EL (cell line): ENCODE results near the gene IQCE.

ENCODE experiments used
- DNase-seq: peaks from one replicate; pipeline ENCODE4 v3.0.0-alpha.2; 2016

The IQCE gene

DNA sequence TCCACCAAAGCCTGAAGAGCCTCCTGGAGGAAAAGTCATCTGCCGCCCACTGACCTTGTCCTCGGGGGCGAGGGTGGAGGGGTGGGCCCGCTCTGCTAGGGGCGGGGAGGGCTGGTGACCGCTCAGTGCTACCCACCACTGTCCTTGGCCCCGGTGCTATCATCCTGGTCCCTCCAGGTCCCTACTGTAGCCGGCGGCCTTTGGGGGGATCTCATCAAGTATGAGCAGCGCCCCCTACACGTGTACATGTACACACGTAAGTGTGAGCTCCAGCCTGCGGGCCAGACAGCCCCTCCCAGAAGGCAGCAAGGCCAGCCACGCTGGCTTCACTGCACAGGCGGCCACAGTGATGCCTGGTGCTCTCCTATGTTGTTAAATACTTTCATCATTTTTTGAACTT lies 92.6 kb downstream of the IQCE start:
- DNase-seq: no peak

DNA sequence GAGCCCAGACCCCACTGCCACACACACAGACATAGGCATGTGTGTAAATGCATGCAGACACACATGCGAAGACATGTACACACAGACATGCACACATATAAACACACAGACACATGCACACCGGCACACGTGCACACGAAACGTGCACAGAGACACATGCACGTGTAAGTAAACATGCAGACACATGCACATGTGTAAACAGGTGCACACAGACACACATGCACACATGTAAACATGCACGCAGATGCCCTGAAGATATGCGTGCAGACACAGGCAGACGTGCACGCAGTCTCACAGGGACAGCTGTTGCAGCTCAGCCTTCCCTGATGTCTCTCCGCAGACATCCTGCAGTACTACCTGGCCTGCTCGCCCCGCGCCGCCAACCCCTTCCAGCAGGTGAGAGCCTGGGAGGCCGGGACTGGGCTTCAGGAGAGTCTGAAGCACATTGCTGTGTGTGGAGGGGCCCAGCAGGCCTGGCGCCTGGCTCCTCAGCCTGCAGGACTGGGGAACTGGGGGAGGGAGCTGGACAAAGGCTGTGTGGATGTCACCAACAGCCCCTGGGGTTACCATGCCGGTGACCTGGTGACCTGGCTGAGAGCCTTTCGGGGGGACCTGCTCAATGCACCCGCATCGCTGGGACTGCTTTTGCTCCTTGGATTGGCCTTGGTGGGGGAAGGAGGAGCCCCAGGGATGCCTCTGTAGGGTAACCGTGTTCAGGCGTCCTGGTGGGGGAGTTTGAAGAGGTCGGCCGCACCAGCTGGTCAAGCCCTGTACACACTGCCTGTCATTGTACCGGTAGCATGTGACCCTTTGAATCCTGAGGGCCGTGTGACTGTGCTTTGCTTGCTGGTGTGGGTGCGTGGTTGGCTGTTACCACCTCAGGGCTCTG lies 93.3 kb downstream of the IQCE start:
- no peak for DNase-seq

DNA sequence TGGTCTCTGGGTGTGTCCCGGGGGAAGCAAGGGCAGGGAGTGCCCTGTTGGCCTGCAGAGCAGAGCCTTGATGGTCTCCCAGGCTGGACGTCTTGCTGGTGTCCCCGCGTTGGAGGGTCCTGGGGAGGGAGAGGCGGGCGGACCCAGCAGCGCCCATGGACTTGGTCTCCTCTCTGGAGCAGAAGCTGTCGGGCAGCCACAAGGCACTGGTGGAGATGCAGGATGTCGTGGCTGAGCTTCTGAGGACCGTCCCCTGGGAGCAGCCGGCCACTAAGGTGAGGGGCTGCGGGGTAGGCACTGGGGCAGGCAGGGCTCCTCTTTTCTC lies 93.9 kb downstream of the IQCE start:
- no peak for DNase-seq

DNA sequence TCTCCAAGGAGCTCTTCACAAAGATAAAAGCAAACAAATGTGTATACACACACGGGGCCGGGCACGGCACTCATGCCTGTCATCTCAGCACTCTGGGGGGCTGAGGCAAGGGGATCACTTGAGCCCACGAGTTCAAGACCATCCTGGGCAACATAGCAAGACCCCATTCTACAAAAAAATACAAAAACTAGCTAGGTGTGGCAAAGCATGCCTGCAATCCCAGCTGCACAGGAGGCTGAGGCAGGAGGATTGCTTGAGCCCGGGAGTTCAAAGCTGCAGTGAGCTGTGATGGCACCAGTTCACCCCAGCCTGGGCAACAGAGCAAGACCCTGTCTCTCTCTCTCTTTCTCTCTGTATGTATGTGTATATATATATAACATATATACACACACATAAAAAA lies 95.3 kb downstream of the IQCE start:
- DNase-seq: no peak

DNA sequence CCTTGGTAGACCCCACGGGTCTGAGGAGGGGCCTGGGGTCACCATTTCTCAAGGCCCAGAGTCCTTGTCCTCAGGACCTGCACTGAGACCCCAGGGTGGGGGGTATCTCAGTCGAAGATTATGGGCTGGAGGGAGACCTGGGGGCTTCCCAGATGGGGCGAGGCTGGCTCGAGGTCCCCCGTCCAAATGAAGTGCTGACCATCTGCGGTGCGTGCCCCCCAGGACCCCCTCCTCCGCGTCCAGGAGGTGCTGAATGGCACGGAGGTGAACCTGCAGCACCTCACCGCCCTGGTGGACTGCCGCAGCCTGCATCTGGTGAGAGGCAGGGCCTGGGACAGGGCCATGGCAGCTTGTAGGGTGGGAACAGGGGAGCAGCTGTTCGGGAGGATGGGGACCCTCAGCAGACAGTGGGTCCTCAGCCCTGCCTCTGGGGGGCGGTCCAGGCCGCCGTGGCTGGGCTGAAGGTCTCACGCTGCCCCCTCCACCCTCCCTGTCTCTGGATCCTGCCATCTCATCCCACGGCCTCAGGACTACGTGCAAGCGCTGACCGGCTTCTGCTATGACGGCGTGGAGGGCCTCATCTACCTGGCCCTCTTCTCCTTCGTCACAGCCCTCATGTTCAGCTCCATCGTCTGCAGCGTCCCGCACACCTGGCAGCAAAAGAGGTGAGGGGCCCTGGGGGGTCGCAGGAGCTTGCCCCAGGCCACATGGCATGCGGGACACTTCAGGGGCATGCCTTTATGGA lies 97.3 kb downstream of the IQCE start:
- no peak for DNase-seq

DNA sequence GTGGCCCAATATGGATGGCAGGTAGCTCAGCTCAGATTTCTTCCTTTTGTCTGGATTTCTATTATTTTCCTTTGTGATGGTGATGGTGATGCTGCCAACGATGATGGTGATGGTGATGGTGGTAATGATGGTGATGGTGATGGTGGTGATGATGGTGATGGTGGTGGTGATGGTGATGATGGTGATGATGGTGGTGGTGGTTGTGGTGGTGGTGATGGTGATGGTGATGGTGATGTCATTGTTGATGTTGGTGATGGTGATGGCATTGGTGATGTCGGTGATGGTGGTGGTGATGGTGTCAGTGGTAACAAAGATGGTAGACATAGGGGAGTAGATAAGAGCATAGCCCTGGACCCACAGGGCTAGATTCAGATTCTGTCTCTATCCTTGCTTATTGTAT lies 98.4 kb downstream of the IQCE start:
- DNase-seq: no peak

DNA sequence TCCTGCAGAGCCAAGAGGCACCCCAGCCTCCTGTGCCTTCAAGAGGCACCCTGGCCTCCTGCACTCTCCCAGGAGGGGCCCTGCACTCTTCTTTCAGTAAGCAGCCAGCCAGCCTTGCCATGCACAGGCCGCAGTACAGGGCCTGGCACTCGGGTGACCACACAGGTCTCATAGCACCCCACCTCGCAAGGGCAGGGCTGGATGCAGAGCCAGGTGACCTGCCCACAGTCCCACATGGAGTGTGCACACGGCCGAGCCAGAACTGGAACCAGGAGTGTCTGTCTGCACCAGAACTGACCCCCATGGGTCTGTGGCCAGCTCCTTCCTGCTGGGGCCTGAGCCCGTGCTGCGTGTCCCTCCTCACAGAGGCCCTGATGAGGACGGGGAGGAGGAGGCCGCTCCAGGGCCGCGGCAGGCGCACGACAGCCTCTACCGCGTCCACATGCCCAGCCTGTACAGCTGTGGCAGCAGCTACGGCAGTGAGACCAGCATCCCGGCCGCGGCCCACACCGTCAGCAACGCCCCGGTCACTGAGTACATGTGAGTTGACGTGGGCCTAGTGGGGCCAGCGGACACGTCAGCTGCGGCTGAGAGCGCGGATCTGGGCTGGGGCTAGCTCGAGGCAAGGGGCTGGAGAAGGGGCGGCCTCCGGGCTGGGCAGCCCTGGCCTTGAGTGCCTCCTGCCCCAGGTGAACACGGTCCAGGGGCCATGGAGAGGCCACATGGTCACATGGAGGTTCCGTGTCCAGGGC lies 99.3 kb downstream of the IQCE start:
- no peak for DNase-seq

DNA sequence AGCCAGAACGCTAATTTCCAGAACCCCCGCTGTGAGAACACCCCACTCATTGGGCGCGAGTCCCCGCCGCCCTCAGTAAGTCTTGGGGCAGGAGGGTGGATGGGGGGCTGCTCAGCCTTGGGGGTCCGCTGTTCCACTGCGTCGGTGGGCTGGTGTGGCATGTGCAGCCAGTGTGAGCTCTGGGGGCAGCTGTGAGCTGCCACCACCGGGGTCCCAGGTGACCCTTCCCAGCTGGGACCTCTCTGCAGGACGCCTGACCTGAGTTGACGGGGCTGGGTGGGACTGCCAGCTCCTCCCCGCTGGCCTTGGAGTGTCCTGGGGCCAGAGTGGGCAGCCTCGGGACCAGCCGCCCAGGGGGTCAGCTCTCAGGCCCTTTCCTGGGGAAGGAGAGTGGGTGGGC lies 100.2 kb downstream of the IQCE start:
- DNase-seq: no peak

DNA sequence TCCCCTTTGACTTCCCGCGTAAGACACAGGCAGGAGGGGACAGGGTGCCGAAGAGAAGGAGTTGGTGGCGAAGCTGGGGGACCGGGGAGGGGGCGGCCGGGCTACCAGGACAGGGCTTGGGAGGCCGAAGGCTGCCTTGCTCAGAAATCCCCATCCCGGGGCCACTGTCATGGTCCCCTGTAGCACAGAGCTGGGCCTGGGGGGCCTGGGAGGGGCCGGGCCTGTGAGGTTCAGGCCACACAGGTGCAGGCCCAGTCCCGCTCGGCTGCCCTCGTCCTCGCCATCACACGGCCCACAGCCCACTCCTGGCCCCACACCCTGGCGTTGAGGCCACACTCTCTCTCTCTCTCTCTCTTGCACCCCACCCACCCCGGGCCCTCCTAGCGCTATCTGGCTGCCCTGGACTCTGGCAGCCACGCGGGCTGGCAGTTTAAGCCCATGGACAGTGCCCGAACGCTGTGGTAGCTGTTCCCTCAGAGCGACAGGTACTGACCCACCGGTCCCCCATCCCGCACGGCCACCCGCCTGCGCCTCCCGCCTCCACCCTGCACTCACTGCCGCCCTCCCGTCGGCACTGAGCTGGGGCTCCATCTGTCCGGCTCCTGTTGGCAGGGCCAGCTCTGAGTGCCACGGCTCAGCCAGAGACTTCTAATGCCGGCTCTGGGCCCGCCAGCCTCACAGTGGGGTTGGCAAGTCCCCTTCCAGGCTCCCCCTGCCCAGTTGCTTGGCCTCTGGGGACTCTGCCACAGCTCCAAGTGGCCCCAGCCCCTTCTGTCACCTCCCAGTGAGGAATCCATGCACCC lies 101.0 kb downstream of the IQCE start:
- DNase-seq: no peak

DNA sequence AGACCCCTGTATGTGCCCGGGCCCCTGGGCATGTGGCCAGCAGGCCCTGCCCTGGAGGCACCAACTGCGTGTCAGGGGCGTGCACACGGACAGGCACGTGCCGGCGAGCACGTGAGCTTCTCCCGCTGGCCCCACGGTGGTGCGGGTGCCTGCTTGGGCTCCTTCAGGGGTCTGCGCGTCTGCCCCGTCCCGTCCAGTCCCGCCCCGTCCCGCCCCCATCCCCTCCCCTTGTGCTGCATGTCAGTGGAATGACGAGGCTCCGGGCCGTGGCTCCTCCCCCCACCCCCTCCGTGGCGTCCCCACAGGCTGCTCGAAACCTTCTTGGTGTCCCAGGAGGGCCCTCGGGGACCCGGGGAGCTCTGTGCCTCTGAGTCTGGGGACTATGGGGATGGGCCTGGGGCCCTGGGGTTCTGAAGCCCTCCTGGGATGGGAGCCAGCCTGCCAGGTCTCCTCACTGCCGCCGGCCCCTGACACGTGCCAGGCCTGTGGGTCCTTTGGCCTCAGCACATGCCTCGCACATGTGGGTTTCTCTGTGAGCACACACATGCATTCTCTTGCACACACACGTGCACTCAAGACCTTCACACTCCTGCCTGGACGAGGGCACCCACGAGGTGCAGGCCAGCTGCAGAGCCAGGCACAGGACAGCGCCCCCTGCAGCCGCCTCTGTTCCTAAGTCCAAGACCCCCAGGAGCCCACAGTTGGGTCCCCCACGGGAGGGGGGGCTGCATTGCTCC lies 101.7 kb downstream of the IQCE start:
- no peak for DNase-seq

DNA sequence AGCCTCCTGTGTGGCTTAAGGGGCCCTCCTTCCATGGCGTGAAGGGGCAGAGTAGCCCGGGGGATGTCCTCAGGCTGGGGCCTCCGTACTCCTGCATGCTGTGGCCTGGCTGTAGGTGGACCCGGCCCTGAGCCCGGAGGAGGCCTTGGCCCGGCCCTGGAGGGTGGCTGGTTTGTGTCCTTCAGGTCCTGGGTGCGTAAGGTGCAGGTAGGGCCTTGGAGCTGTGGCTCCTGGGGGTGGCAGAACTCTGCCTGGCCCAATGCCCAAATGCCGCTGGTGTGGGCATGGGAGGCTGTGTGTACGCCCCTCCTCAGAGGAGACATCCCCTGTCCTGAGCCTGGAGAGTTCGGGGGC lies 102.3 kb downstream of the IQCE start:
- no peak for DNase-seq

DNA sequence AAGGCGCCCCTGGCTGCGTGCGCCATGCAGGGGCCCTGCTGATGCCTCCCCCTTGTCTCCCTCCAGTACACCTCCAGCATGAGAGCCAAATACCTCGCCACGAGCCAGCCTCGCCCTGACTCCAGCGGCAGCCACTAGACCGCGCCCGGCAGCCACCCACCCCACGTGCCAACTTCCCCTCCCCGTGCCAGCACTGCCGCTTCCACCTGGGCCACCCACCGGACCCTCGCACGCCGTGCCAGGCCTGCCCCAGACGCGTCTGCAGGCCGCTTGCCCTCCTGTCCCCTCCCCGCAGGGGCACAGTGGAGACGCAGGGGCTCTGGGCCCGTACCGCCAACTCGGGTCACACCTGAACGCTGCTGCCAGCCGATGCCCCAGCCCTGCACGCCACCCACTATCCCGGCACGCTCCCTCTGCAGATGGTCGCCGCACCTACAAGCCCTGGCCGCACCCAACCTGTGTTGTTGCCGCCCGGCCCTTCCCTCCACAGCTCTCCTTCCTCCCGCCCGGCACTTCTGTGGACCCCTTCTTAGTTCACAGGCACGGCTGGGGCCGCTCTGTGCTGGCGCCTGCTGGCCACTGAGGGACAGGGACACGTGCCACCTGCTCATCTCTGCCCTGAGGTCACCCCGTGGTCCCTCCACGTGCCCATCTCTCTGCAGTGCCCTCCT lies 103.0 kb downstream of the IQCE start:
- DNase-seq: no peak

DNA sequence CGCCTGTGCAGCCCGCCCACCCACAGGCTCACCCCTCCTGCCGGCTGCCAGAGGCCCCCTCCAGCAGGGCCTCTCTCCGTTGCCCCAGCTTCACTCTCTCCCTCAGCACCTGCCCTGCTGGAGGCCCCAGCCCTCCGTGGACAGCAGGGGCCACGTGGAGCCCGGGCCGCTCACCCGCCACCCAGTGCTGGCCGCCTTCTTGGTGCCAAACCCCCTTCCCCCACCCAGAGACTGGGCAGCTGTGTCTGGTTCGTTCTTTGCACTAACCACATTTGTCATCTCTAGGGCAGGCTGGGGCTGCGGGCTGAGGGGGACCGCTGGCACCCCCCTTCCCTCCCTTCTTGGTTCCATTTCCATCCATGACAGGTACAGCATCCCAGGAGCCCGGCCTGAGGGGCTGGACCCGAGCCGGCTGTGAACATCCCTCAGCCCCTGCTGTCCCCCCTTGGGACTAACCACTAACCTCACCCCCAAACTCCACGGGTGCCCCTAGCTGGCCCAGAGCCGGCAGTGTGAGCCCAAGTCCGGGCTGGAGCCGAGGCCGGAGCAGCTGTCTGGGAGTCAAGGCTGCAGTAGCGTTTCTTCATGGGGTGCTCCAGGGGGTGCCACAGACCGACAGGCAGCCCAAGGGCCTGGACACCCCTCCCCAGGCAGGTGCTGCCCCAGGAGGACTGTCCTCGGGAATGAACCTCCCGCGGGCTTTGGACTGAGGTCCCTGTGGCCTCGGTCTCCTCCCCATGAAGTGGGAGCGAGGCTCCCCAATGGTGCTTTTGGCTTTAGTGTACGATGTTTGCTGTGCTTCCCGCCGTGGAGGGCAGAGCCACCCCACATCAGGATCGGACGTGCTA lies 103.7 kb downstream of the IQCE start:
- no peak for DNase-seq

DNA sequence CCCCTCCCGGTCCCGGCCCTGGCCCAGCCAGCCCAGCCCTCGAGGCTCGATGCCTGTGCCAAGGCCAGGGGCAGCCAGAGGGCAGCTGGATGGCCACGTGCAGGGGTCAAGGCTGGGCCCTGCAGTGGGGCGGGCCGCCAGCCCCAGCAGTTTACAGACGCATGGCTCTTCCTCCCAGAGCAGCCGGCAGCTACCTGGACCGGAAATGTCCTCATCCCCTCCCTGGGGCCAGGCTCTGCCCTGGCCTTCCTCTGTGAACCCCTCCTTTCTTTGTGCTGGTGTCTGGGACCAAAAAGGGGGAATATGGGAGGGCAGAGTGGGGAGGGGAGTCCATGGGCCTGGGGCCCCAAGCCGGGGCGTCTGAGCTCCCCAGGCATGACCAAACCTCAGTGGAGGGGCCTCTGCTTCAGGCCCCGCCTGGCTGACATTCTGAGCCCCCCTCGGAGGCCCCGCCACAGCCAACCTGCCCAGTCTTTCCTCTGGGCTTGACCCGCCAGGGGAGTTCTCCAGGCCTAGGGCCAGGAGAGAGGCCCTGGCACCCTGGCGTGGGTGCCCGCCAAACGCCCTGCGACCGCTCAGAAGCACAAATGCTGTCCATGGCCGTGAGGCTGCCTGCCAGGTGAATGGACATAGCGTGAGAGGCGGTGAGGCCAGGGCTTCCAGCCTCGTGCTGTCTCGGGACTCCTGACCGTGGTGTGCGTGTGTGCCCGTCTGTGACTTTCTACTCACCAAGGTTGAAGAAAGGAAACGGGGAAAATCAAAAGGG lies 104.5 kb downstream of the IQCE start:
- DNase-seq: no peak

DNA sequence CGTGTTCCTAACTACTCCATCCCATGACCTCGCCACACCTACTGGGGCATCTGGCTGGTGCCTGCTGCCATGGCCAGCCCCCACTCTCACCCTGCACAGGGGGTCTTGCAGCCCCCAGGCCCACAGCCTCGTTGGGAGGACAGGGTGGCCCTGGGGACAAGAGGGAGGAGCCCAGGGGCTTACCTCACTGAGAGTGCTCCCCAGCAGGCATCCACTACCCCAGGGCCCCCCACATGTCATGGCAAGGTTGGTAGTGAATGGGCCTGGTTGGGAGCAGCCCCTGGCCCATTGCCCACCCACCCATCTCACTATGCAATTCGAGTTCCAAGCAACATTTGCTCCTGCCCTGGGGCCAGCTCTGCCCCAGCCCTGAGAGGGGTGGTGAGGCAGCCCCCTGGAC lies 105.2 kb downstream of the IQCE start:
- DNase-seq: no peak
